ENCODE measurements around the gene KCNS1.
"Not testable (repeated sequence)": the region's sequence is repeated elsewhere in the genome, so short reads cannot be mapped to it uniquely, and the experiment has no call there.

Gene KCNS1, protein sequence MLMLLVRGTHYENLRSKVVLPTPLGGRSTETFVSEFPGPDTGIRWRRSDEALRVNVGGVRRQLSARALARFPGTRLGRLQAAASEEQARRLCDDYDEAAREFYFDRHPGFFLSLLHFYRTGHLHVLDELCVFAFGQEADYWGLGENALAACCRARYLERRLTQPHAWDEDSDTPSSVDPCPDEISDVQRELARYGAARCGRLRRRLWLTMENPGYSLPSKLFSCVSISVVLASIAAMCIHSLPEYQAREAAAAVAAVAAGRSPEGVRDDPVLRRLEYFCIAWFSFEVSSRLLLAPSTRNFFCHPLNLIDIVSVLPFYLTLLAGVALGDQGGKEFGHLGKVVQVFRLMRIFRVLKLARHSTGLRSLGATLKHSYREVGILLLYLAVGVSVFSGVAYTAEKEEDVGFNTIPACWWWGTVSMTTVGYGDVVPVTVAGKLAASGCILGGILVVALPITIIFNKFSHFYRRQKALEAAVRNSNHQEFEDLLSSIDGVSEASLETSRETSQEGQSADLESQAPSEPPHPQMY

DNA sequence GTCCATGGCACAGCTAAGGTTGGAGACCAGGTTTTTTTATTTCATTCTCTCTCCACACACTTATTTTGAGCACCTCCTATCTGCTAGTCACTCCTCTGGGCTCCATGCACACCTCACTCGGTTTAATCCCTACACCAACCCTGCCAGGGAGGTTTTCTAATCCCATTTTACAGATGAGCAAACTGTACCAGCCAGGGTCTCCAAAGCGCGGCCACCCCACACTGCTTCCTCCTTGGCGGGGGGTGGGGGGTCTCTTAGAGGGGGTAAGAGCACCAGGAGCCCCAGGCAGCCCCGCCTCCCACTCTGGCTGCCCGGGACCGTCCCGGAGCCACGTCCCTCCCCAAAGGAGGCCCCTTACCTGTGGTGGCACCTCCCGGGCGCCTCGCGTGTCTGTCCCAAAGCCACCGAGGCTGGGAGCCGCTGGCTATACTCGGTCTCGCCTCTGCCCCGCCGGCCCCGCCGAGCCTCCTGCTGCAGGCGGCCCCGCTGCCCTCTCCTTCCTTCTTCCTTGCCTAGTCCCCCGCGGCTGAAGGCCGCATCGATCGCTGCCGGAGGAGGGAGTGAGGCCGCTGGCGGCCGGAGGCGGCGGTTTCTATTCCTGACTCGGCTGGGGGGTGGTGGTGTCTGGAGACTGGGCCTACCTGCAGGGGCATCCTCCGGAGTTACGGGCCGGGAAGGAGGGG lies at the start of gene KCNS1:
TSS of gene KCNS1 (minus strand) at position 565 of the 683 bp plus-strand sequence. CDS start 1,891 bp downstream, outside the sequence.
- no peak for DNase-seq

- no peak for DNase-seq
These were observed 48.1 kb upstream of the KCNS1 start for GRCh38 chr20:45149062-45149461.

DNA sequence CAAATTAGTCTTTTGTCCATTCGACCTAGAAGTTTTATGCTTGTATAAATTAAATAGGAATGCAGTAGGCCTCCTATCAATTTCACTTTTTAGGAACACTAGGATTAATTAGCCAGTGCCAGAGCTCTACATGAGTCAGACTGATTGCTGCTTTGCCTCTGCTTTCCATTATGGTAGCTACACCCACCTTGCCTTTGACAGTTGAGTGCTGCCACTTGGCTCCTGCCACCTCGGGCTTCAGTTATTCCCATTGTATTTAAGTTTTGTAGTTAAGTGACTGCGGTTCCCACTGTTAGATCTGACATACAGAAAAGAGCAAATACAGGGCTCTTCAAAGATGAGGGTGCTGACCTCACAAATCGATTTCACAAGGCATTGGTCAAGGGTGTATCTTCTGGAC lies 39.9 kb upstream of the KCNS1 start:
- no peak for DNase-seq

DNA sequence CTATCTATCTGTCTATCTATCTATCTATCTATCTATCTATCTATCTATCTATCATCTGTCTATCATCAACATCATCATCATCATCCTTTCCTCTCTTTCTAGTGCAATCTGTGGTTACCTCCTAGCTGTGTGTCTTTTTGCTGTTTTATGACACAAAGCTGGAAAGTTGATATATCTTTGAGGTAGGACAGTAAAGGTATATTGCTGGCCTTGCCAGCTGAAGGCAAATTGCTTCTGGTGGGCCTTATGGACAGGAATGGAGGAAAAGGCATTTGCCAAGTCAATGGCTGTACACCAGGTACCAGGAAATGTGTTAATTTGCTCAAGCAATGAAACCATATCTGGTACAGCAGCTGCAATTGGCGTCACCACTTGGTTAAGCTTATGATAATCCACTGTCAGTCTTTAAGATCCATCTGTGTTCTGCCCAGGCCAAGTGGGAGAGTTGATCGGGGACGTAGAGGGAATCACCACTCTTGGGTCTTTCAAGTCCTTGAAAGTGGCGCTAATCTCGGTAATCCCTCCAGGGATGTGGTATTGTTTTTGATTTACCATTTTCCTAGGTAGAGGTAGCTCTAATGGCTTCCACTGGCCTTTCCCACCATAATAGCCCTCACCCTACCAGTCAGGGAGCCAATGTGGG lies 38.9 kb upstream of the KCNS1 start:
- not testable (repeated sequence) for DNase-seq

DNA sequence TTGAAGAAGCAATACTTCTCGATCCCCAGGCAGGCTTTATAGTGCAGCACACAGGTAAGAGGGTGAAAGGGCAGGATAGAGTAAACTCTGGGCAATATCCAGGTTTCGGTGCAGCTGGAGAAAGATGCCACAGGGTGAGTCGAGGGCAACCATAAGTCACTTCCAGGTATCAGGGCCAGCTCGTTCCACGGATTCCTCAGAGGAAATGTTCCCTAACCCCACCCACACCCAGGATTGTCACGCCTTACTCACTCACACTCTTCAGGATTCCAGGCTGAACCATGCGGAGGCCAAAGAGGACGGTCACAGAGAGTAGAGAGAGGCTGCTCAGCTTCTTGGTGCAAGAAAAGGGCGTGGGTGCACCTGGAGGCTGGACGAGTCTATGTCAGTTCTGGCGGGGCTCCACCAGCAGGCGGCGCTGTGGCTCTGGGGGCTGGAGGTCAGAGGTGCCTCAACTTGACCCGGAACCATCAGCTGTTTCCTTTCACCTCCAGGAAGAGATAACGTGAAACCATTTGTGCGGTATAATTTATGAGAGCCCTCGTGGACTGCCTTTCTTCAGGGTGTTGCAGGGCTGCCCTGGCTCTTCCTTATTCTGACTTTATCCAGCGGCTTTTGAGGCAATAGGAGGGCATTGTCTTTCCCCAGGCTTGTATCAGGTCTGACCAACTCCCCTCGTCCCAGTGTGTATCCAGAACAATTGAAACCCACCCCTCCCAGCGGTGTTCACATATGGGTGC lies 37.8 kb upstream of the KCNS1 start:
- DNase-seq, result no peak

- no peak for DNase-seq
These were observed 36.0 kb upstream of the KCNS1 start for GRCh38 chr20:45136911-45137310.

GRCh38 chr20:45128099-45128498 lies 27.2 kb upstream of the KCNS1 start:
- no peak for DNase-seq

GRCh38 chr20:45124365-45124764 lies 23.4 kb upstream of the KCNS1 start, which contains the start of gene WFDC12:
Gene WFDC12, minus strand, starts transcription at chr20:45124465. Its CDS starts 18 bp downstream, at chr20:45124447.
- no peak for DNase-seq

- DNase-seq, result no peak
These were observed 20.5 kb upstream of the KCNS1 start for GRCh38 chr20:45121388-45121787.

GRCh38 chr20:45119556-45120266 lies 18.8 kb upstream of the KCNS1 start:
- DNase-seq, result no peak

DNA sequence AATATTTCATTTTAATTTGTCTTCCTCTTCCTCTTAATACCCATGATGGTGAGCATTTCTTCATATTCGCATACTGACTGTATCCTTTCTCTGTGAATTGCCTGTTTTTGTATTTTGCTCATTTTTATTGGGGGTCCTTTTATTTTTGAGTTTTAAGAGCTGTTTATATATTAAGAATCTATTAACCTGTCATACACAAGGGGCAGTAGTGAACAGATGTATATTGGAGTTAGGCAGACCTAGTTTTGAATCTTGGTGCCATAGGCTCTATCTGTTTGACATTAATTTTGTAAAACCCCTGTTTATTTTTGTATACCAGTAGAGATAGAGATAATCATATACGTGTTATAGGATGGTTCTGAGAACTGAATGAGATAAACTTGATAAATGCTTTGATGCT lies 17.1 kb upstream of the KCNS1 start:
- no peak for DNase-seq

DNA sequence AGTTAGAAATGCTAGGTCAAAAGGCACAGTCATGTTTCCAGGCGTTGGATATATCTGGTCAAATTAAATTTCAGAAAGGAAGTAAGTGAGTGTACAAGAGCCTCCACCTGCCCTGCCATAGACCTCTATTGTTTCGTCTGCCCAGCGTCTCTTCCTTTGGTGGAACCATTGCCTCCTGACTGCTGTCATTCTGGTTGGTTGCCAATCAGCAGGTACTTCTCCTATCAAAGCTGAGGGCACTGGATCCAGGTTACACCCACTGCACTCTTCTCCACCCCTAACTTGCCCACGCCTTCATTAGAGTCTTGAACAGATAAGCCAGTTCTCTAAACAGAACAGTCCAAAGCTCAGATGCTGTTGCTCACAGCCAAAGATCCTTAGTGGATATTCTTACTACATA lies 16.7 kb upstream of the KCNS1 start:
- no peak for DNase-seq

DNA sequence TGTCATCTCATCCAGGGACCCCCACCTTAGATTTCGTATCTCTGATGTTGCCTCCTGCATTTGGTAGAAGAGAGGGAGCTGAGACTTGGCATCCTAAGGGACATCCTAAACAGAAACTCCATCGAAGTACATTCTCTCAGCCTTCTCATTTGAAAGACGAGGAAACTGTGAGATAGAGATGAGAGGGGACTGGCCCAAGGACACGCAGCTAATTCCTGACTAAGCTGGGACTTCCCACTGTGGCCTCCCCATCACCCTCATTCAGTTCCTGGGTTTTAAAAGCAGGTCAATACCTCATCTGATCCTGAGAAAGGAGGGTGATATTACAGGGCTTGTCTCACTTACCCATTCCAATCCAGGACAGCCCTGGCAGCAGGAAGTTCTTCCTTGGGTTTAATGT lies 14.9 kb upstream of the KCNS1 start:
- no peak for DNase-seq

- no peak for DNase-seq
These were observed 14.5 kb upstream of the KCNS1 start for GRCh38 chr20:45115386-45115774.

GRCh38 chr20:45114465-45115385 lies 13.8 kb upstream of the KCNS1 start, which contains the start of gene WFDC5:
Gene WFDC5, minus strand, starts transcription at chr20:45115174. Its CDS starts 91 bp downstream, at chr20:45115083.
- DNase-seq, result no peak

DNA sequence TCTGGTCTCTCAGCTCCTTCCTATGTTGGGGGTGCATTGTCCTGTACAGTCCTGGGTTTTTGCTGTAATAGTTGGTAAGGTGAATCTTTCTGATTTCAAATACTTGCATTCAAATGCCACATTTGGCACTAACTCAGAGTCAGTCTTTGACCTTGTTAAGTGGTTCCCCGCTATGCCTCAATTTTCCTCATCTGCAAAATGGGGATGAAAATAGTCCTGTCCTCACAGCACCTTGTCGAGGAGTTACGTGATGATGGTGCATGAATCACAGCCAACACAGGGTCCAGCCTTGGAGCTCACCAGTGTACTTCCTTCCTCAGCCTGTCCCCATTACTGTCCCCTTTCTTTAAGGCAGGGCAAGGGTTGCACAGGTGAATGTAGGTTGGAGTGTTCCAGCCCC lies 12.9 kb upstream of the KCNS1 start:
- no peak for DNase-seq

GRCh38 chr20:45112754-45113153 lies 11.8 kb upstream of the KCNS1 start:
- no peak for DNase-seq

DNA sequence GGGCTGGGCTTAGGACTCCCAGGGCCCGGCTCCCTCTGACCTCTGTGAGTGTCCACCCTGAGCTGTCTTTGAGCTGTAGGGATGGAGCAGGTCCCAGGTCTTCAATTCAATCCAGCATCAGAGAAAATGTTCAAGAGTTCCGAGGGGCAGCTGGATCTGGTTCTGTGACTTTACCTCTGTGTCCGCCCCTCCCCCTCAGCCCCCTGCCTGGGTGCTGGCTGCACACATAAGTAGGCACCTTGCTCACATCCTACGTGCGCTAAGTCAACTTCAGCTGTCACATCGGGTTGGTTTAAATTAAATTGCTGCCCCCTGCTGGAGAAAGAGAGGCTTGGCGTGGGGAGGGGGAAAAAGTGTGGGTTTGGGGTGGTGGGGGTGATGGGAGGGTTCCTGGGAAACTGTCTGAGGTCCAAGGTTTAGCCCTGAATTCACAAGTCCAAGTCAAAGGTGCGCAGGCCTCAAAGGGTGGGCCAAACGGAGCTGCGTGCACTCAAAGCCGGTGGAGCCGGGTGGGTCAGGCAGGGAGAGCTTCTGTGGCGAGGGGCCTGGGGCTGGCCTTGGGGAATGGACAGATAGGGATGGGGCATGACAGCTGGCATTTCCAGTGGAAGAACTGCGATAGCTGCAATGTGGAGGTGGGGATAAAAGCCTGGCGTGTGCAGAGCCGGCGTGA lies 11.0 kb upstream of the KCNS1 start:
- no peak for DNase-seq

- DNase-seq, result no peak
These were observed 10.4 kb upstream of the KCNS1 start for GRCh38 chr20:45111285-45111684.

DNA sequence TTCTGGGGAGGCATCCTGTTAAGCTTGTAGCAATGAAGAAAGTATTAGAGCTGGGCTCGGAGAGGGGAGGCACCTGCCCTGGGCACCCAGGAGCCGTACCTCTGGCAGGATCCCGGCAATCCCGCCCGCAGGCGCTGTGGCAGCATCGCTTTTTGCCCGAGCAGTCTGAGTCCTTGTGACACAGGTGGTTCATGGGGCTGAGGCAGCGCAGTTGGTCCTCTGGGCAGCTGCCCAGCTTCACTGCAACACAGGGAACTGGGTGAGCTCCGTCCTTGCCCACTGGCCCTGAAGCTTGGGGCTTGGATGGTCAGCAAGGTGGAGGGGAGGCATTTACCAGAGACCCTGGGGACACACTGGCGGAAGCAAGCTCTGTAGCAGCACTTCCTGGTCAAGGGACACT lies 9.4 kb upstream of the KCNS1 start:
- DNase-seq, result no peak

Measured in SW 1271 (cell line).